ENCODE data around the gene AKAP13. TPM values are rescaled to one million over a fixed set of nuclear protein-coding genes. Genes with fewer than 3 reads are reported as not detected.

Gene AKAP13
- total RNA-seq, 1 donor from 2014 or later = 114 TPM

- no peak overlapping the region for H3K27ac Mint-ChIP-seq
- H3K27me3 Mint-ChIP-seq = no peaks in the 10 kb centered on the region
- no peak for DNase-seq (ENCODE audit: low spot score, unreplicated experiment)
- H3K4me1 Mint-ChIP-seq (ENCODE audit: low read depth) = peaks cover 16% of the 10 kb centered on the region
- no peak for TF ChIP-seq CTCF (IDR thresholded peaks at IDR 0.05; ENCODE audit: unreplicated experiment)
- no peak overlapping the region for H3K4me3 Mint-ChIP-seq (ENCODE audit: low read depth)
- H3K36me3 Mint-ChIP-seq (ENCODE audit: insufficient read depth) = peaks cover 12% of the 10 kb centered on the region
- H3K9me3 Mint-ChIP-seq (ENCODE audit: low read depth) = no peaks in the 10 kb centered on the region
These were observed 312.5 kb downstream of the AKAP13 start for GRCh38 chr15:85692873-85693272.

DNA sequence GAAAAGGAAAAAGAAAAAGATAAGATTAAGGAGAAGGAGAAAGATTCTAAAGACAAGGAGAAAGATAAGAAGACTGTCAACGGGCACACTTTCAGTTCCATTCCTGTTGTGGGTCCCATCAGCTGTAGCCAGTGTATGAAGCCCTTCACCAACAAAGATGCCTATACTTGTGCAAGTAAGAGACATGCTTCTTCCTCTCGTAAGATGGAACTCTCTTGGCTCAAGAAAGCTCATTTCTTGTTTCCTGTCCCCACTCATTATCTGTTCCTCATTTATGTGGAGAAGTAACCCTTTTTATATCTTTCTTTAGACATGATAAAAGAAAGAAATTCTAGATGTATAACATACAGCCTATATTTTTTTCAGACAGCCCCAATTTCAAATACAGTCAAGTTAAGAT, 312.9 kb downstream of the AKAP13 start:
- Mint-ChIP-seq H3K9me3 (ENCODE audit: low read depth) (no peaks in the 10 kb centered on the region), H3K4me3 (ENCODE audit: low read depth) (no peak overlapping the region), H3K36me3 (ENCODE audit: insufficient read depth) (peaks cover 12% of the 10 kb centered on the region), H3K27me3 (no peaks in the 10 kb centered on the region), H3K27ac (no peak overlapping the region), H3K4me1 (ENCODE audit: low read depth) (peaks cover 16% of the 10 kb centered on the region)
- no peak for DNase-seq (ENCODE audit: low spot score, unreplicated experiment)
- no peak for TF ChIP-seq CTCF (IDR thresholded peaks at IDR 0.05; ENCODE audit: unreplicated experiment)

GRCh38 chr15:85694091-85694490, 313.7 kb downstream of the AKAP13 start:
- H3K9me3 Mint-ChIP-seq (ENCODE audit: low read depth) = no peaks in the 10 kb centered on the region
- H3K27ac Mint-ChIP-seq = no peak overlapping the region
- H3K36me3 Mint-ChIP-seq (ENCODE audit: insufficient read depth) = peaks cover 12% of the 10 kb centered on the region
- TF ChIP-seq CTCF (IDR thresholded peaks at IDR 0.05; ENCODE audit: unreplicated experiment) = no peak
- H3K27me3 Mint-ChIP-seq = no peaks in the 10 kb centered on the region
- peaks cover 12% of the 10 kb centered on the region for H3K4me1 Mint-ChIP-seq (ENCODE audit: low read depth)
- DNase-seq (ENCODE audit: low spot score, unreplicated experiment) = no peak
- H3K4me3 Mint-ChIP-seq (ENCODE audit: low read depth) = no peak overlapping the region

- no peak overlapping the region for H3K4me3 Mint-ChIP-seq (ENCODE audit: low read depth)
- no peaks in the 10 kb centered on the region for H3K9me3 Mint-ChIP-seq (ENCODE audit: low read depth)
- peaks cover 12% of the 10 kb centered on the region for H3K36me3 Mint-ChIP-seq (ENCODE audit: insufficient read depth)
- no peak overlapping the region for H3K27ac Mint-ChIP-seq
- H3K4me1 Mint-ChIP-seq (ENCODE audit: low read depth) = peaks cover 24% of the 10 kb centered on the region
- TF ChIP-seq CTCF (IDR thresholded peaks at IDR 0.05; ENCODE audit: unreplicated experiment) = no peak
- no peaks in the 10 kb centered on the region for H3K27me3 Mint-ChIP-seq
- no peak for DNase-seq (ENCODE audit: low spot score, unreplicated experiment)
These were observed 320.4 kb downstream of the AKAP13 start for GRCh38 chr15:85700767-85701166.

- Mint-ChIP-seq H3K27ac (no peak overlapping the region), H3K4me1 (ENCODE audit: low read depth) (peaks cover 41% of the 10 kb centered on the region), H3K36me3 (ENCODE audit: insufficient read depth) (peaks cover 9% of the 10 kb centered on the region), H3K27me3 (no peaks in the 10 kb centered on the region), H3K4me3 (ENCODE audit: low read depth) (no peak overlapping the region), H3K9me3 (ENCODE audit: low read depth) (no peaks in the 10 kb centered on the region)
- DNase-seq (ENCODE audit: low spot score, unreplicated experiment) = no peak
- no peak for TF ChIP-seq CTCF (IDR thresholded peaks at IDR 0.05; ENCODE audit: unreplicated experiment)
These were observed 322.1 kb downstream of the AKAP13 start for GRCh38 chr15:85702321-85703101.

Measured in progenitor cell of endocrine pancreas (in vitro differentiated cells).